LNCaP clone FGC (cell line): ENCODE measurements around the gene ZNF521.

Source experiments
- DNase-seq: peaks from one replicate; pipeline ENCODE4 v3.0.0-alpha.2; 2011; ENCODE audit warnings: low read depth
- H3K4me3 ChIP-seq: 2 replicates; pipeline ENCODE4 v1.5.1; 2011; ENCODE audit warnings: mild to moderate bottlenecking, low read depth, low read length, control low read depth
- CTCF ChIP-seq: IDR thresholded peaks from 2 replicates; pipeline ENCODE4 v1.5.1; 2012; ENCODE audit warnings: mild to moderate bottlenecking; ENCODE audit not compliant: control insufficient read depth, insufficient read depth; ENCODE audit errors: extremely low read depth

ZNF521 gene

GRCh38 chr18:25340762-25341161, 11.2 kb downstream of the ZNF521 start:
- TF ChIP-seq CTCF: no peak
- no peak for DNase-seq
- no peak overlapping the region for H3K4me3 ChIP-seq

GRCh38 chr18:25335676-25336075, 16.3 kb downstream of the ZNF521 start:
- no peak for TF ChIP-seq CTCF
- no peak overlapping the region for H3K4me3 ChIP-seq
- no peak for DNase-seq

GRCh38 chr18:25335062-25335461, 16.9 kb downstream of the ZNF521 start:
- no peak for DNase-seq
- H3K4me3 ChIP-seq: no peak overlapping the region
- TF ChIP-seq CTCF: no peak

- no peak for DNase-seq
- H3K4me3 ChIP-seq: no peak overlapping the region
- no peak for TF ChIP-seq CTCF
Measured at GRCh38 chr18:25334588-25334987, 17.4 kb downstream of the ZNF521 start.

- no peak for DNase-seq
- no peak for TF ChIP-seq CTCF
- no peak overlapping the region for H3K4me3 ChIP-seq
Measured at GRCh38 chr18:25332002-25332401, 20.0 kb downstream of the ZNF521 start.

GRCh38 chr18:25329783-25330182, 22.2 kb downstream of the ZNF521 start:
- H3K4me3 ChIP-seq: no peak overlapping the region
- TF ChIP-seq CTCF: no peak
- no peak for DNase-seq

GRCh38 chr18:25327584-25327983, 24.4 kb downstream of the ZNF521 start:
- no peak overlapping the region for H3K4me3 ChIP-seq
- no peak for TF ChIP-seq CTCF
- no peak for DNase-seq
